ENCODE data around the gene PRKAR1B.

GRCh38 chr7:620885-621284 lies 106.2 kb downstream of the PRKAR1B start:
- TF ChIP-seq CTCF (tag by site-specific recombination; IDR thresholded peaks at IDR 0.05): no peak
- no peak for TF ChIP-seq ZNF76 (tag by site-specific recombination; IDR thresholded peaks at IDR 0.05; ENCODE audit: borderline replicate concordance, low read depth)
- TF ChIP-seq TRIM28 (IDR thresholded peaks at IDR 0.05; ENCODE audit: borderline replicate concordance, low read length): no peak
- no peak for TF ChIP-seq ZNF23 (tag by site-specific recombination; IDR thresholded peaks at IDR 0.05; ENCODE audit: borderline replicate concordance)
- no peak for TF ChIP-seq REST (tag by site-specific recombination; IDR thresholded peaks at IDR 0.05)
- TF ChIP-seq ZNF626 (tag by site-specific recombination; IDR thresholded peaks at IDR 0.05): no peak
- no peak for TF ChIP-seq ZFP41 (tag by site-specific recombination; IDR thresholded peaks at IDR 0.05; ENCODE audit: borderline replicate concordance)
